ENCODE results near the gene TOB2. TPM values are rescaled to one million over a fixed set of nuclear protein-coding genes. Genes with fewer than 3 reads are reported as not detected.
A peak's percentile ranks its signal among the peaks of the same experiment; 100 is the strongest.

The TOB2 gene
- total and polyA plus RNA-seq, 4 donors = 9.8 to 17.1 (median 12.3) TPM

GRCh38 chr22:41469218-41469851 is 22.7 kb upstream of the TOB2 start:
- no peak for DNase-seq (ENCODE audit: low spot score)
- H3K9ac ChIP-seq (ENCODE audit: low read depth in 1 of 2, low read length in 2 of 2) = peak overlapping the region; percentile 68 to 86
- under 1% methylated on average over 30 of the region's 30 CpGs for WGBS

GRCh38 chr22:41468381-41469217 is 22.0 kb upstream of the TOB2 start, which contains the start of the genes ACO2 and PHF5A:
Gene ACO2 (plus strand): TSS chr22:41469117. CDS start chr22:41469147, 30 bp downstream.
Gene PHF5A (minus strand): TSS chr22:41468692. CDS start chr22:41468653, 39 bp downstream.
- peaks cover 0 to 49% (median 44%) of the 10 kb centered on the region in 4 donors for H3K4me1 ChIP-seq (ENCODE audit: control insufficient read depth in 4 of 4, insufficient read depth in 4 of 4, low read length in 3 of 4)
- peak; percentile 98 for DNase-seq (ENCODE audit: low spot score)
- WGBS = under 1% methylated on average over 51 of the region's 51 CpGs
- peak within 1 kb of the TSS; percentile 87 to 97 for H3K27ac ChIP-seq (ENCODE audit: low read depth in 1 of 2, low read length in 2 of 2)
- H3K36me3 ChIP-seq (ENCODE audit: control insufficient read depth in 4 of 4, insufficient read depth in 3 of 4, low read depth in 1 of 4, low read length in 3 of 4) = peaks cover 12 to 29% (median 28%) of the 10 kb centered on the region in 4 donors
- no peaks in the 10 kb centered on the region for H3K27me3 ChIP-seq (ENCODE audit: control insufficient read depth in 4 of 4, insufficient read depth in 4 of 4, low read length in 3 of 4)
- H3K4me3 ChIP-seq (ENCODE audit: low read depth in 1 of 3, low read length in 3 of 3) = peak within 1 kb of the TSS; percentile 71 to 98 (median 96)
- peak within 1 kb of the TSS; percentile 85 to 86 for H3K9ac ChIP-seq (ENCODE audit: low read depth in 1 of 2, low read length in 2 of 2)
- no peaks in the 10 kb centered on the region for H3K9me3 ChIP-seq (ENCODE audit: control insufficient read depth in 4 of 4, low read length in 3 of 4)
- peak; percentile 74 for TF ChIP-seq MAX (IDR thresholded peaks at IDR 0.05)
- no peak for TF ChIP-seq FOXA1 (IDR thresholded peaks at IDR 0.05)
- no peak for TF ChIP-seq EGR1 (IDR thresholded peaks at IDR 0.05; ENCODE audit: low read depth in 2 of 2)
- TF ChIP-seq SP1 (IDR thresholded peaks at IDR 0.05) = peak; percentile 74
- peak; percentile 18 to 46 for TF ChIP-seq HNF4A (conservative IDR thresholded peaks at IDR 0.05)
- TF ChIP-seq YY1 (IDR thresholded peaks at IDR 0.05) = peak; percentile 100
- peak in 1 of 2 donors; percentile 15 for TF ChIP-seq RAD21 (IDR thresholded peaks at IDR 0.05)
- peak in 1 of 2 donors; percentile 21 for TF ChIP-seq RXRA (IDR thresholded peaks at IDR 0.05)
- TF ChIP-seq ZBTB33 (IDR thresholded peaks at IDR 0.05) = peak; percentile 99
- TF ChIP-seq TAF1 (conservative IDR thresholded peaks at IDR 0.05) = peak; percentile 38
- TF ChIP-seq FOXA2 (IDR thresholded peaks at IDR 0.05) = no peak
- TF ChIP-seq JUND (IDR thresholded peaks at IDR 0.05) = no peak
- no peak for TF ChIP-seq HNF4G (IDR thresholded peaks at IDR 0.05)
- TF ChIP-seq GABPA (IDR thresholded peaks at IDR 0.05 in 1 of 2, conservative IDR thresholded peaks at IDR 0.05 in 1 of 2) = peak; percentile 93 to 96
- TF ChIP-seq NR2F2 (IDR thresholded peaks at IDR 0.05) = peak; percentile 75
- no peak for TF ChIP-seq ATF3 (IDR thresholded peaks at IDR 0.05)
- TF ChIP-seq CTCF (IDR thresholded peaks at IDR 0.05; ENCODE audit: low read depth, low read length, missing input control) = peak; percentile 5

More at GRCh38 chr22:41469218-41469851, 22.7 kb upstream of the TOB2 start:
- Histone ChIP-seq H3K36me3 (ENCODE audit: control insufficient read depth in 4 of 4, insufficient read depth in 3 of 4, low read depth in 1 of 4, low read length in 3 of 4) (peaks cover 12 to 22% (median 21%) of the 10 kb centered on the region in 4 donors), H3K9me3 (ENCODE audit: control insufficient read depth in 4 of 4, low read length in 3 of 4) (no peaks in the 10 kb centered on the region), H3K27ac (ENCODE audit: low read depth in 1 of 2, low read length in 2 of 2) (peak overlapping the region; percentile 87 to 97), H3K4me1 (ENCODE audit: control insufficient read depth in 4 of 4, insufficient read depth in 4 of 4, low read length in 3 of 4) (peaks cover 0 to 50% (median 46%) of the 10 kb centered on the region in 4 donors), H3K4me3 (ENCODE audit: low read depth in 1 of 3, low read length in 3 of 3) (peak overlapping the region; percentile 71 to 98 (median 96)), H3K27me3 (ENCODE audit: control insufficient read depth in 4 of 4, insufficient read depth in 4 of 4, low read length in 3 of 4) (no peaks in the 10 kb centered on the region)
- TF ChIP-seq FOXA2 (IDR thresholded peaks at IDR 0.05) = peak; percentile 11
- no peak for TF ChIP-seq ZBTB33 (IDR thresholded peaks at IDR 0.05)
- peak; percentile 93 for TF ChIP-seq YY1 (IDR thresholded peaks at IDR 0.05)

All from liver (tissue), 9 donors.